Right renal pelvis (tissue), 4 donors: ENCODE results near the gene PANX3. TPM values are rescaled to one million over a fixed set of nuclear protein-coding genes. Genes with fewer than 3 reads are reported as not detected.
A peak's percentile ranks its signal among the peaks of the same experiment; 100 is the strongest.
"Not testable (repeated sequence)": the region's sequence is repeated elsewhere in the genome, so short reads cannot be mapped to it uniquely, and the experiment has no call there.

Experiments
- DNase-seq, 4 donors: peaks; one replicate each; pipeline ENCODE4 v3.0.0-alpha.2; 2013; ENCODE audit warnings: low read depth in 4 of 4, low spot score in 3 of 4, missing footprints in 1 of 4
- polyA plus RNA-seq, 4 donors: library from polyadenylated mRNA; unstranded; fragments of 120-200 nt; gene quantifications; one replicate each; pipeline ENCODE4 v1.2.1, GENCODE V29; 2013; ENCODE audit not compliant: insufficient read length in 4 of 4

PANX3 gene, protein sequence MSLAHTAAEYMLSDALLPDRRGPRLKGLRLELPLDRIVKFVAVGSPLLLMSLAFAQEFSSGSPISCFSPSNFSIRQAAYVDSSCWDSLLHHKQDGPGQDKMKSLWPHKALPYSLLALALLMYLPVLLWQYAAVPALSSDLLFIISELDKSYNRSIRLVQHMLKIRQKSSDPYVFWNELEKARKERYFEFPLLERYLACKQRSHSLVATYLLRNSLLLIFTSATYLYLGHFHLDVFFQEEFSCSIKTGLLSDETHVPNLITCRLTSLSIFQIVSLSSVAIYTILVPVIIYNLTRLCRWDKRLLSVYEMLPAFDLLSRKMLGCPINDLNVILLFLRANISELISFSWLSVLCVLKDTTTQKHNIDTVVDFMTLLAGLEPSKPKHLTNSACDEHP
- under 1 TPM in 1 of 4 donors, not detected in 3; 0.03 TPM for polyA plus RNA-seq

GRCh38 chr11:124611064-124611463, at the start of gene PANX3:
Gene PANX3 (plus strand): TSS chr11:124611428. CDS start chr11:124611557, 129 bp downstream.
- no peak for DNase-seq

DNA sequence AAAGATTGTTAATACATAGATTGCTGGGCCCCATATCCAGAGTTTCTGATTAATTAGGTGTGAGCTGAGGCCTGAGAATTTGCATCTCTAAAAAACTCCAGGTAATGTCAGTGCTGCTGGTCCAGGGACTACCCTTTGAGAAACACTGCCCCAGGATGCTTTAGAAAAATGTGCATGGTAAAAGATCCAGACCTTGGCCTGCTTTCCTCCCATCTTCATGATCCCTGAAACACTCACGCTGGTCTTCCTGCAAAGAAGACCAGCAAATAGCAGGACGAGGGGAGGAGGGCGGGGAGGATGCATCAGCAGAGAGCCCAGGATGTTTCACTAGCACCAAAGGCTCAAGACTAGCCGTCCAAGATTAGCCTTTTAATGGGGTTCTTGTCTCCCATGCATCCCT, 41.5 kb upstream of the PANX3 start, which contains the start of gene OR8A1:
OR8A1 (plus strand) TSS at position 301 of the 400 bp plus-strand sequence. CDS start 123 bp downstream, outside the sequence.
- DNase-seq = no peak

GRCh38 chr11:124570160-124570559, 41.1 kb upstream of the PANX3 start:
- no peak for DNase-seq

DNA sequence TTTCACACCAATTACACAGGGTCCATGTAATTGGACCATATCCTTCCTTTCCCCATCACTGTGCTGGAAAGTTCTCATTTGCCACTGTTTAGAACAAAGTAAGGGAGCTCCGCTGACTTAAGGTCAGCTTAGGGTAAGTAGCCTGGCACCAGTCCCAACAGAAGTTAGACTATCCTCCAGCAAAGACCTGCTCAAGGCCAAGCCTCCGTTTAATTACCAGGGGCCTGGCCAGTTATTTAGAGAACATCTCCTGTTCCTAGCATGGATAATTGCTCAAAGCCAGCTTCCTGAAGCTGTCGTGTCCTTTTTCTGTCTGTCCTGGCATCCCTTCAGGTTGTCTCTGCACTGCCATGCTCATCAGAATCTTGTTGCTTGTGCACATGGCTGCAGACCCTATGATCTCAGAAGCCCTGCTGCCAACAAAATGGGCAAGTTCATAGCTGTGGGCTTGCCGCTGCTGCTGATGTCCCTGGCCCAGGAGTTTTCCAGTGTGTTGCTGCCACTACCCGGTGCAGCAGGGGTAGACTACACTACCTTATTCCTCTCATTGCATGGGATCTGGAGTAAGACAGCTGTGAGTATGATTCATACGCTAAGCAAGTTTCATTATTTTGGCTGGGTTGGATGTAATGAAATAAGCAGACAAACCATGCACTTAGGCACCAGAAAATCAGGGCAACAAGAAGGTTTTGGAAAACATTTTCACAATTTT, 33.4 kb upstream of the PANX3 start:
- DNase-seq = no peak

GRCh38 chr11:124578761-124579160, 32.5 kb upstream of the PANX3 start:
- DNase-seq = no peak

GRCh38 chr11:124581817-124582216, 29.4 kb upstream of the PANX3 start:
- DNase-seq = no peak

DNA sequence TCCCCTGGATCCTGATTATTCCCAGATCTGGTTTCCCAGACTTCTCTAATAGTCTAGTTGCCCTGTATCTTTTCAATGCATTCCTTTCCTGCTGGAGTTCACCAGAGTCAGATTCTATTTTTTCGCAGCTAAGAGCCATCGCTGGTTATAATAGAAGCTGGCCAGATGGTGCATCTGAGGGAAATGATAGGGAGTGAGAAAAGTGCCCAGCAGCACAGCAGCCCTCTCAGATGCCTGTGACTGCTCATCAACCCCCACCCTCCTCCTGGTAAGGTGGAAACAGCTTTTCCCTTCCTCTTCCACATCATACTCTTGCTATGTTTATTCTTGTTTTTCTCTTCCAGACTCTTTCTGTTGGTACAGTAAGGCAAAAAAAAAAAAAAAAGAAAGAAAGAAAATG, 28.7 kb upstream of the PANX3 start:
- DNase-seq = no peak

GRCh38 chr11:124583781-124584180, 27.4 kb upstream of the PANX3 start:
- no peak for DNase-seq

DNA sequence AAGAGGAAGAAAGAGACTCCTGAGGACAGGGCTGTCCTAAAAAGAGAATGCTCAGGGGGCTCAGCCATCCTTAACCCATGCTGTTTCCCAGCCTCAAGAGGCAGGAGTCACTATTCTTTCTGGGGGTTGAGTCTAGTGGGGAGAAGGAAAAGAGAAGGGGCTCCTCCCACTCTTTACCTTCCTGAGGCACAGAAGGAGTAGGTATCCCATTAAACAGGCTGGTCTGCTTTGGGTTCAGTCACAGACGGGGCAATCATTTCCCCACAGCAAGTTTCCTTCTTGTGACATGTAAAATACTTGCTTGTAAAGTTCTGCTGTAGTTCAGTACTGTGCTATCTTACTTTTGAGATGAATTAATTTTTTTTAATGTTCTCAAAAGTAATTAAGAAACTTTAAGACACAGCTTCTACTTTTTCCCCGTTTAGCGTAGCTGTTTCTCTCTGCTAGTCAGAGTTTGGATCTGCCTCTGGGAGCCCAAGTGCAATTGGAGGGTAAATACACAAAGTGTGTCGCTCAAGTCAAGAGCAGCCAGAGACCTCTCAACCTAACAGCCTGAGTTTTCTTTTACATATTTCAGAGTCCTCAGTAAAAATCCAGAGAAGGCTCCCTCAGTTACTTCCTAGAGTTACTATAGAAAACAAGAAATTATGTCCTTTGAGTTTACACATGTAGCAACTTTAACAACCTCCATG, 26.4 kb upstream of the PANX3 start:
- no peak for DNase-seq

DNA sequence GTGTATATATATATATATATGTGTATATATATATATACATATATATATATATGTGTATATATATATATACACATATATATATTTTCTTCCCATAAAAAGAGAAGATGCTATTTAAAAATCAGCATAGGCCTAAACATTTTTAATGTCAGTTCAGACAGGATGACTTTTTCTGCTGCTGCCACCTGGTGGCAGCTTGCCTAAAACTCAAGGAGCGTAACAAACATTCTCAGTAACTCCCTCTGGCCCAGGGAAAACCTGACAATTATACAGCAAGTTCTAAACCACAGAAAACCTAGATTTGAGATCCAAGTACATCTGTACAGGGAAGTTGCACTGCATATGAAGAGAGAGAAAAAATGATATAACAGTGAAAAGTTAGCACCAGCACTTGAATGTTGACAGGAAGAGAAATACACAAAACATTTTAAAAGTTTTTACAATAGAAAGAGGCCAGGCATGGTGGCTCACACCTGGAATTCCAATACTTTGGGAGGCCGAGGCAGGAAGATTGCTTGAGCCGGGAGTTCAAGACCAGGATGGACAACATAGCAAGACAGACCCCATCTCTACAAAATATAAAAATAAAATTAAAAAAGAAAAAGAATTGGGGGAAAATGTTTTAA, 24.9 kb upstream of the PANX3 start:
- DNase-seq = peak; percentile 23 to 42 (median 34)

GRCh38 chr11:124591430-124591829, 19.8 kb upstream of the PANX3 start:
- DNase-seq = no peak

- DNase-seq = no peak
Observed at GRCh38 chr11:124592627-124593026, 18.6 kb upstream of the PANX3 start.

- DNase-seq = no peak
Observed at GRCh38 chr11:124595302-124595701, 15.9 kb upstream of the PANX3 start.

DNA sequence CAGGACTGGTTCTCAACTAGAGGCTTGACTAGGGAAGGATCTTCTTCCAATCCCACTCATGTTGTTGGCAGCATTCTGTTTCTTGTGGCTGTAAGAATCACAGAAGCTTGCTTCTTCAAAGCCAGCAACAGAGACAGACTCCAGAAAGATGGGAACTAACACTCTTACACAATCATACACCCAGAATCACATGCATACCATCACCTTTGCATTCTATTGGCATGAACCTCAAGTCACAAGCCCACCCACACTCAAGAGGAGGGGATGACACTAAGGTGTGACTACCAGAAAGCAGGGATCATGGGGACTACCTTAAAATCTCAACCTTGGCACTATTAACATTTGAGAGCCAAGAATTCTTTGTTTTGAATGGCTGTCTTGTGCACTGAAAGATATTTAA, 13.6 kb upstream of the PANX3 start:
- no peak for DNase-seq

GRCh38 chr11:124600621-124601320, 10.5 kb upstream of the PANX3 start:
- no peak for DNase-seq

DNA sequence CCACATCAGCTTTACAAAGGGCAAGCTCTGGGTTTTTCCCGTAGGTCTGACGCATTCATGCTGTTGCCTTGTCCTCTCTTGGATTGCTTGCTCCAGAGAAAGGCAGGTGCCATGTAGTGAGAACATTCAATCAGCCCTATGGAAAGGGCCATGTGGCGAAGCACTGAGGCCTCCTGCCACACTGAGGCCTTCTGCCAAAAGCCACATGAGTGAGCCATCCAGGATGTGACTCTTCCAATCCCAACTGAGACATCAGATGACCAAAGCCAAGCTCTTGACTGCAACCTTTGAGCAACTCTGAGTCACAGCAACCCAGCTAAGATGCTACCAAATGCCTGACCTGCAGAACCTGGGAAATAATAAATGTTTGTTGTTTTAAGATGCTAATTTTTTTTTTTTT, 9.0 kb upstream of the PANX3 start:
- no peak for DNase-seq

DNA sequence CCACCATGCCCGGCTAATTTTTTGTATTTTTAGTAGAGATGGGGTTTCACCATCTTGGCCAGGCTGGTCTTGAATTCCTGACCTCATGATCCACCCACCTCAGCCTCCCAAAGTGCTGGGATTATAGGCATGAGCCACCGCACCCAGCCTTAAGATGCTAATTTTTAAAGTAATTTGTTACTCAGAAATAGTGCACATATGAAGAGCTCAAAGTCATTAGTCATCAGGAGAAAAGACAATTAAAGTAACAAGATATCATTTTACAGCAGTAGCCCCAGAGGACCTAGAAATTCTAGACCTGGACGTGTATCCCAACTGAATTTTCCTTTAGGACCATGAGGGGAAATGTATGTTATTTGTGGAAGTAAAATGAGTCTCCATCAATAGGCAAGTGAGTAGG, 8.5 kb upstream of the PANX3 start:
- not testable (repeated sequence) for DNase-seq

- DNase-seq = no peak
Observed at GRCh38 chr11:124605719-124606118, 5.5 kb upstream of the PANX3 start.

- DNase-seq = no peak
Observed at GRCh38 chr11:124608147-124608546, 3.1 kb upstream of the PANX3 start.

DNA sequence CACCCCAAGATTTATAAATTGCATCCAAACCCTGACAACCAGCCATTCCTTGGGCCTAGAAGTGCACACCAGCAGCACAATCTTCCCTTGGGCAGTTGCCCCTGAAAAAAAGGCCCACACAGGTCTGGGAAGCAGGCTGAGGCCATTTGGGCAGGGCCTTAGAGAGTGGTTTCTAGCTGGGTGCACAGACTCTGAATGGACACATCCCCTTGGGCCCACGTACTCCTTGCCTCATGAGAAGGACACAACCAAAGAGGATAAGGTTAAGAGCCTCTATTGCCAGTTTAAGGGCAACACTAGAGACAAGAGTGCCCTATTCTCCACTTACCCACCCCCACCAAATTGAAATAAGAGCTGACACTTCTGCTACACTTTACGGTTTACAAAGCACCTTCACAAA, 933 bp upstream of the PANX3 start:
- no peak for DNase-seq
